ENCODE results near the gene CTNNAL1.

GRCh38 chr9:109012009-109012875 is 1.1 kb downstream of the CTNNAL1 start:
- TF ChIP-seq, protein P1, sequence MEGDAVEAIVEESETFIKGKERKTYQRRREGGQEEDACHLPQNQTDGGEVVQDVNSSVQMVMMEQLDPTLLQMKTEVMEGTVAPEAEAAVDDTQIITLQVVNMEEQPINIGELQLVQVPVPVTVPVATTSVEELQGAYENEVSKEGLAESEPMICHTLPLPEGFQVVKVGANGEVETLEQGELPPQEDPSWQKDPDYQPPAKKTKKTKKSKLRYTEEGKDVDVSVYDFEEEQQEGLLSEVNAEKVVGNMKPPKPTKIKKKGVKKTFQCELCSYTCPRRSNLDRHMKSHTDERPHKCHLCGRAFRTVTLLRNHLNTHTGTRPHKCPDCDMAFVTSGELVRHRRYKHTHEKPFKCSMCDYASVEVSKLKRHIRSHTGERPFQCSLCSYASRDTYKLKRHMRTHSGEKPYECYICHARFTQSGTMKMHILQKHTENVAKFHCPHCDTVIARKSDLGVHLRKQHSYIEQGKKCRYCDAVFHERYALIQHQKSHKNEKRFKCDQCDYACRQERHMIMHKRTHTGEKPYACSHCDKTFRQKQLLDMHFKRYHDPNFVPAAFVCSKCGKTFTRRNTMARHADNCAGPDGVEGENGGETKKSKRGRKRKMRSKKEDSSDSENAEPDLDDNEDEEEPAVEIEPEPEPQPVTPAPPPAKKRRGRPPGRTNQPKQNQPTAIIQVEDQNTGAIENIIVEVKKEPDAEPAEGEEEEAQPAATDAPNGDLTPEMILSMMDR (optimal IDR thresholded peaks at IDR 0.05 in 1 of 3, IDR thresholded peaks at IDR 0.05 in 1 of 3, conservative IDR thresholded peaks at IDR 0.05 in 1 of 3; ENCODE audit: extremely low read depth in 1 of 3, insufficient read depth in 2 of 3, low read length in 3 of 3), result peak in 1 of 3 experiments; percentile 14
- no peak for TF ChIP-seq EZH2 (IDR thresholded peaks at IDR 0.05; ENCODE audit: low read length)
